Esophagus (tissue), 2 donors: Measurements from ENCODE around the gene SHISA3. TPM values are rescaled to one million over a fixed set of nuclear protein-coding genes. Genes with fewer than 3 reads are reported as not detected.

Experiments
- H3K27ac ChIP-seq, 2 donors: one replicate each; pipeline ENCODE4 v1.5.1; 2013; ENCODE audit warnings: low read depth in 2 of 2, mild to moderate bottlenecking in 2 of 2, inconsistent platforms in 1 of 2, low read length in 1 of 2, moderate library complexity in 1 of 2
- H3K27me3 ChIP-seq, 2 donors: one replicate each; pipeline ENCODE4 v1.6.1; 2013; ENCODE audit warnings: low read length in 2 of 2, control low read depth in 1 of 2, mild to moderate bottlenecking in 1 of 2; ENCODE audit not compliant: insufficient read depth in 2 of 2, control insufficient read depth in 1 of 2
- H3K36me3 ChIP-seq, 2 donors: one replicate each; pipeline ENCODE4 v1.6.1; 2013; ENCODE audit warnings: low read length in 1 of 2; ENCODE audit not compliant: control insufficient read depth in 2 of 2, insufficient read depth in 2 of 2
- H3K4me1 ChIP-seq, 2 donors: one replicate each; pipeline ENCODE4 v1.6.1; 2013; ENCODE audit warnings: low read length in 1 of 2; ENCODE audit not compliant: control insufficient read depth in 2 of 2, insufficient read depth in 2 of 2
- H3K4me3 ChIP-seq, 2 donors: one replicate each; pipeline ENCODE4 v1.5.1; 2013; ENCODE audit warnings: low read length in 2 of 2, mild to moderate bottlenecking in 2 of 2, low read depth in 1 of 2, moderate library complexity in 1 of 2
- H3K9me3 ChIP-seq, 2 donors: one replicate each; pipeline ENCODE4 v1.6.1; 2013; ENCODE audit warnings: mild to moderate bottlenecking in 2 of 2, low read depth in 1 of 2, low read length in 1 of 2, moderate library complexity in 1 of 2; ENCODE audit not compliant: control insufficient read depth in 2 of 2, insufficient read depth in 1 of 2
- WGBS, 2 donors: extraction: QIAGEN DNeasy Blood & Tissue Kit; methylation state at CpG; one replicate each; pipeline ENCODE4 v1.1.7; 2013; 5-methylcytosine and 5-hydroxymethylcytosine counted together
- polyA plus RNA-seq, 2 donors: library from polyadenylated mRNA; stranded (reverse); fragments of 200-250 nt; gene quantifications; one replicate each; pipeline ENCODE4 v1.2.3, GENCODE V29; 2013
- donor health status: healthy with polysubstance abuse.
- donor health status: Bipolar disorder and iron deficiency.

SHISA3 gene
- polyA plus RNA-seq, 2 donors, result 0.22 to 0.39 TPM

DNA sequence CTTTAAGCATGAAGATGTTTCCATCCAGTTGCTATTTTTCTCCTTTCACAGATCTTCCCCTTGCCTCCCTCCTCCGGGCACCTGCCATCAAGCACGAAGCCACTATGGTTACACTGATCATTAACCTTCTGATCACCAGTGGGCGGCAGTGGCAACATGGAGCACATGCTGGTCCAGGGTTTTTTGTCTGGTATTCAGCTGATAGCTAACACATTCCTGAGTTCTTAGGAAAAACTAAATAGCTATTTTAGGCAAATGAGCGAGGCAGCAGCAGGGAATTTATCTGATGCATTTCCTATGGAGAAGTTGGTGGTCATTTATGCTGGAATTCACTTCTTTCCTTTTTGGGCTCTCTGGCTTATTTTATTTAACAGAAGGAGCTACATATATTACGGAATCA lies 22.9 kb downstream of the SHISA3 start:
- no peaks in the 10 kb centered on the region for H3K4me1 ChIP-seq
- no peak overlapping the region for H3K27ac ChIP-seq
- no peaks in the 10 kb centered on the region for H3K27me3 ChIP-seq
- no peak overlapping the region for H3K4me3 ChIP-seq
- no peaks in the 10 kb centered on the region for H3K9me3 ChIP-seq
- H3K36me3 ChIP-seq, result no peaks in the 10 kb centered on the region
- WGBS, 2 donors, result 85 to 94% methylated on average over 5 of the region's 5 CpGs

DNA sequence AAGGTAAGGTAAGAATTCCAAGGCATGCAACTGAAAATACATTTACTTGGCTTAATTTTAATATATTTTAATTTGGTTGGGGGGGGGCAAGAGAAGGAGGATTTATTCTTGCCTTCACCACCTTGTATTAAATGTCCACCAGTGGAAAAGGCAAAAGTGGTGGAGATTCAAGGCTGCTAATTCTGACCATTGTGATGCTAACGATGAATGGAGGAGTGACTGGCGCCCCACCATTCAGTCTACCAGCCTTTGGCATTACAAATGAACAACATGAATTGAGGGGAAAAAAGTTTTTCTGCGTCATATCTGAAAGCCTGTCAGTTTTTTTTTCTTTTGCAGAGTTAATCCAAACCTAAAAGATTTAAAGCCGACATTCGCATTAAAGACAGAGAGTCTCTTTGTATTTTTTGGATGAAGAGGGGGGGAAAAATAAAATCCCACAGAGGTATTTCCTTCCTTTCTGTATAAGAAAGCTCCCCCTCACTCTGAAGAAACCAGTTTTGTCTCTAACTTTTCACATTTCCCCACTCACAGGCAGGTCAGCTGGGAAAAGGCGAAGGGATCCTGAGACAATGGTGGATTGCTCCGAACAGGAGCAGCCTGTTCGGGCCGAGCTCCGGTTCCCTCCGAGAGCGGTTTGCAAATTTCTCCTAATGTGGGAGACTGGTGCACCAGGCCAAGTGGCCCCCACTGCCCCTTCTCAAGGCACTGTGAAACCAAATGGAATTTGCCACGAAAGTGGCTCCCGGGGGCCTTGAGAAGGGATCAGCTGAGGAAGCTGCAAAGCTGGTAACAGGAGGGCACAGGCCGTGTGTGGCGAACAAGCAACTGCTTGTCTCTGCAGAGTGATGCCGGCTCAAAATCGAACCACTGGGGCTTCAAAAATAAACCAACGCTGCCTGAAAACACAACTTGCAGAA lies 28.1 kb downstream of the SHISA3 start:
- 90% methylated on average over 19 of the region's 19 CpGs for WGBS, 2 donors
- Histone ChIP-seq H3K27ac (no peak overlapping the region), H3K27me3 (no peaks in the 10 kb centered on the region), H3K9me3 (no peaks in the 10 kb centered on the region), H3K4me1 (no peaks in the 10 kb centered on the region), H3K36me3 (no peaks in the 10 kb centered on the region), H3K4me3 (no peak overlapping the region)

DNA sequence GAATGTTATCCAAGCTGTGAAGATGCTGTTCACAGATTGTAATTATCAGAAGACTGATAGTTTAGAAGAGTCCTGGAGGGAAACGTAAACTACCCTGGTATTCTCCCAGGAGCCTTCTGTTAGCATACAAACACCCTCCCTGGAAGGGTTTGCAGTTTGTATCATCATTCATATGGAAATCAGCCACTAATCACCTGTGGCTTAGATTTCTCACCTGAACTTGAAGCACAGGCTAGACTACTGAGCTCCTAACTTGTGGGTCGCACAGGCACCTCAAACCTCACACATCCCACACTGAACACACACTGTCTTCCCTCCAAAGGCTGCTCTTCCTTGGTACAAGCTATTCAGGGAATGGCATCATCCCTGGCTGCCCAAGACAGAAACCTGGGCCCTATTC lies 30.7 kb downstream of the SHISA3 start:
- Histone ChIP-seq H3K27me3 (no peaks in the 10 kb centered on the region), H3K27ac (no peak overlapping the region), H3K9me3 (no peaks in the 10 kb centered on the region), H3K4me1 (no peaks in the 10 kb centered on the region), H3K4me3 (no peak overlapping the region), H3K36me3 (no peaks in the 10 kb centered on the region)
- 85 to 87% methylated on average over 2 of the region's 2 CpGs for WGBS, 2 donors

DNA sequence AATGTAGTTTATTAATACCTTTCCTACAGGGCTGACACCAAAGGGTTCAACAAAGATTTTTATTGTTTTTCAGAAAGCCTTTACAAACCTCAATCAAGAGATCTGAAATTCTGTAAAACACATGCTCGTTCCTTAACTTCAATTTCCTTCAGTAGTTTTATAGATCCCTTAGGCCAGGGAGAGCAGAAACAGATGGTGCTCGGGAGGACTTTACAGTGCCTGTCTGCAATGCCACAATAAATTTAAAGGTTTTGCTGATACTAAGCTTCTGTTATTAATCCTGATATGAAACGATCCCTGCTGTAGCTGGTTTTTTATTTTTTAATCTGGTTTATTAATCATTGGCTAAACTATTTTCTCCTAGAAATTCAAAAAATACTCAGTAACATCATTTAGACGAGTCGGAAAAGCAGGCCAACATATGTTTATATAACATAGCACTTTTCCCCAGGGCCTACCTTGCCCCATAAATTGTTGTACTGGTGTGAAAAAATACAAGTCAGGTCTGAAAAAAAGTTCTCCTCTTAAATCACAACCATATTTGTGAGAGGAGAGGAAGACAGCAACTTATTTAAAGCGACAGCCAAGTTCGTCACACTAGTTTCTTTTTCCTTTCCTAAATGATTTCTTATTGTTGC lies 39.8 kb downstream of the SHISA3 start:
- Histone ChIP-seq H3K27ac (no peak overlapping the region), H3K4me3 (no peak overlapping the region)
- WGBS, 2 donors, result 81 to 87% methylated on average over 7 of the region's 7 CpGs

DNA sequence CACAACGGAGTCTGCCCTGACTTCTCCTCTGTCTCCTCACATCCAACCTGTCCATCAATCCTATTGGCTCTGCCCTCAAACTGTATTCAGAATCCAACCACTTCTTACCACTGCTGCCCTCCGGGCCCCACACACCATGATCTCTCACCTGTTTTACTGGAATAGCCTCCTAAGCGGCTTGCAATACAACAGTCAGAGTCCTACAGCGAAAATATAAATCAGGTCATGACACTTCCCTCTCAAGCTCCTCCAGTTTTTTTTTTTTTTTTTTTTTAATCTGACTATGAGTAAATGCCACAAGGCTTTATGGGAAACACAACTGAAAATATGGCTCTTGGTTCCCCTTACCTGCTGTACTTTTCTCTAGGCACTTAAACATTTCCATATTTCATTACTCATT lies 42.8 kb downstream of the SHISA3 start:
- Histone ChIP-seq H3K4me3 (no peak overlapping the region), H3K4me1 (no peaks in the 10 kb centered on the region), H3K9me3 (no peaks in the 10 kb centered on the region), H3K27me3 (no peaks in the 10 kb centered on the region), H3K36me3 (no peaks in the 10 kb centered on the region), H3K27ac (no peak overlapping the region)
- WGBS, 2 donors, result 83 to 95% methylated on average over 4 of the region's 4 CpGs

More for the DNA sequence above, 39.8 kb downstream of the SHISA3 start:
- no peaks in the 10 kb centered on the region for H3K27me3 ChIP-seq
- H3K4me1 ChIP-seq, result no peaks in the 10 kb centered on the region
- H3K36me3 ChIP-seq, result no peaks in the 10 kb centered on the region
- H3K9me3 ChIP-seq, result no peaks in the 10 kb centered on the region

DNA sequence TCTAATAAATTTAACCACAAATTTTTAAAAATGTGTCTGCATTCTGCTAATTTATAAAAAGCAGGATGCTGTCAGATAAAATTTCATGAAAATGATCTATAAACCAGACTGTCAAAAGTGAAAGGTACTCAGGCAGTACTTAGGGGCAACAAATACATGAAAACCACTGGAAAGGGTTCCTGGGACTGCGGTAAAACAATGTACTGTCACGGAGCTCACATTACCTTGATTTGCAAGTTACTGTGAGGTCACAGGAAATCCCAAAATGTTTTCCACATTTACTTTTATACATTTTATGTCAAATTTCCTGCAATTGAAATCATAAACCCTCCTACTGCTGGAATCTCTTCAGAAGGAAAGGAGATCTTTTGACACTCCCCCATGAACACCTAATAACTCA lies 45.3 kb downstream of the SHISA3 start:
- Histone ChIP-seq H3K36me3 (no peaks in the 10 kb centered on the region), H3K9me3 (no peaks in the 10 kb centered on the region), H3K27me3 (no peaks in the 10 kb centered on the region), H3K4me1 (no peaks in the 10 kb centered on the region), H3K27ac (no peak overlapping the region), H3K4me3 (no peak overlapping the region)
- 85 to 89% methylated on average over 2 of the region's 2 CpGs for WGBS, 2 donors

DNA sequence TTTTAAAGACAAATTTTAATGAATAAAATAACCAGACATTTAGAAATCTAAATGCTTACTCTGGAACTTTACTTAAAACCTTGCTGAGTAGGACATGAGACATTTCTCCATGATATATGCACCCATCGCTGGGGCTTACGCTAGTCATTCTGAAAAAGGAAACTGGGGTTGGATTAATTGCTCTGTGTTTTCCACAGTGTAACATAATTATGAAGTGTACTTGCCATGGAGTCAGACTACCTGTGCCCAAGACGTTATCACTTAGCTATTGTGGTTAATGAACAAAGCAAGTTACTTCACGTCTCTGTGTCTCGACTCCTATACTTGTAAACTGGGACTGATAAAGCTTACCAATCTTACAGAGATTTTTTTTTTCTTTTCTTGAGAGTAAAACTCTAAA lies 47.8 kb downstream of the SHISA3 start:
- H3K4me3 ChIP-seq, result no peak overlapping the region
- H3K4me1 ChIP-seq, result no peaks in the 10 kb centered on the region
- H3K27ac ChIP-seq, result no peak overlapping the region
- no peaks in the 10 kb centered on the region for H3K27me3 ChIP-seq
- no peaks in the 10 kb centered on the region for H3K9me3 ChIP-seq
- H3K36me3 ChIP-seq, result no peaks in the 10 kb centered on the region
- 86 to 87% methylated on average over 5 of the region's 5 CpGs for WGBS, 2 donors

DNA sequence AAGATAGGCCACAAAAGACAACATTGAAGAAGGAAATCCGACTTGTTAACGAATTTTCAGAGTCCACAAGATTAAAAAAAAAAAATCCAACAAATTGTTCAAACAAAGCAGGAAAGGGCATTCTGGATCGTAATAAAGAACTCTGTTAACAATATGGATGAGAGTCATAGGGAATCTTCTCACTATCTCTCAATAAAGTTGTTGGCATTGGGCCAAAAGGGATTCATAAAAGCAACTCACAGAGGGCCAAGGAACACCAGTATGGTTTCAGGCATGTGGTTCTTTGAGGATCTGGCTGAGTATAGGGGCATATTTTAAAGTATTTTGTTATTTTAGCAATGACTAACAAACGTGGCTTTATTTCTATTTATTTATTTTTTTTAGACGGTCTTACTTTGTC lies 49.5 kb downstream of the SHISA3 start:
- 59 to 66% methylated on average over 5 of the region's 5 CpGs for WGBS, 2 donors

More for the DNA sequence above, 49.5 kb downstream of the SHISA3 start:
- no peaks in the 10 kb centered on the region for H3K9me3 ChIP-seq
- no peaks in the 10 kb centered on the region for H3K27me3 ChIP-seq
- H3K4me3 ChIP-seq, result no peak overlapping the region
- H3K4me1 ChIP-seq, result no peaks in the 10 kb centered on the region
- H3K27ac ChIP-seq, result no peak overlapping the region
- no peaks in the 10 kb centered on the region for H3K36me3 ChIP-seq
